Spleen (tissue), 11 donors: ENCODE measurements around the gene ITPK1. TPM values are rescaled to one million over a fixed set of nuclear protein-coding genes. Genes with fewer than 3 reads are reported as not detected.

ENCODE experiments used
- DNase-seq: peaks from one replicate; pipeline ENCODE4 v3.0.0-alpha.2; 2020
- H3K27ac ChIP-seq, 8 donors: fragments of 200-600 bp; sonication (generic) in 7 of 8; 1 replicate in 4 of 8; 2 replicates in 4 of 8; pipeline versions ENCODE4 v1.5.0 to v1.8.0; 2016 to 2021; ENCODE audit warnings: inconsistent platforms in 4 of 8, mild to moderate bottlenecking in 4 of 8, moderate library complexity in 1 of 8
- H3K27me3 ChIP-seq, 7 donors: fragments of 200-600 bp; sonication (generic) in 6 of 7; replicated peaks in 1 of 7; 1 replicate in 4 of 7; 2 replicates in 3 of 7; pipeline versions ENCODE4 v1.5.0 to v1.8.0; 2016 to 2021; ENCODE audit warnings: inconsistent platforms in 3 of 7, mild to moderate bottlenecking in 1 of 7
- H3K36me3 ChIP-seq, 6 donors: fragments of 200-600 bp; sonication (generic) in 5 of 6; 1 replicate in 4 of 6; 2 replicates in 2 of 6; pipeline versions ENCODE4 v1.5.0 to v1.8.0; 2016 to 2021; ENCODE audit warnings: inconsistent platforms in 2 of 6
- H3K4me1 ChIP-seq, 6 donors: fragments of 200-600 bp; sonication (generic) in 5 of 6; 1 replicate in 3 of 6; 2 replicates in 3 of 6; pipeline versions ENCODE4 v1.5.0 to v1.8.0; 2016 to 2021; ENCODE audit warnings: inconsistent platforms in 3 of 6
- H3K4me3 ChIP-seq, 8 donors: fragments of 200-600 bp; sonication (generic) in 7 of 8; 1 replicate in 4 of 8; 2 replicates in 4 of 8; pipeline versions ENCODE4 v1.5.0 to v1.8.0; 2016 to 2021; ENCODE audit warnings: inconsistent platforms in 4 of 8, mild to moderate bottlenecking in 4 of 8, moderate library complexity in 2 of 8
- H3K9me3 ChIP-seq, 8 donors: fragments of 200-600 bp; sonication (generic) in 7 of 8; 1 replicate in 4 of 8; 2 replicates in 4 of 8; pipeline versions ENCODE4 v1.5.0 to v1.8.0; 2016 to 2021; ENCODE audit warnings: inconsistent platforms in 4 of 8
- CTCF ChIP-seq, 11 experiments: fragments of 200-600 bp in 7 of 11; fragments of 450-650 bp in 4 of 11; sonication (generic) in 4 of 11; IDR thresholded peaks in 8 of 11; conservative IDR thresholded peaks in 3 of 11; 1 replicate in 7 of 11; 2 replicates in 4 of 11; pipeline versions ENCODE4 v1.4.0 to v1.8.0; 2016 to 2021; ENCODE audit warnings: antibody characterized with exemption in 11 of 11, inconsistent platforms in 4 of 11, mild to moderate bottlenecking in 1 of 11
- POLR2A ChIP-seq, 3 donors: fragments of 450-650 bp; IDR thresholded peaks; one replicate each; pipeline ENCODE4 v1.5.1; 2017; ENCODE audit warnings: antibody characterized with exemption in 3 of 3, mild to moderate bottlenecking in 1 of 3
- POLR2AphosphoS5 ChIP-seq, 3 donors: sonication (generic); formaldehyde crosslinking; IDR thresholded peaks; one replicate each; pipeline ENCODE4 v1.5.1; 2017; ENCODE audit warnings: antibody characterized with exemption in 3 of 3
- WGBS, 5 donors: extraction: QIAGEN DNeasy Blood & Tissue Kit in 3 of 5; methylation state at CpG; one replicate each; pipeline versions ENCODE4 v1.1.5 to v1.1.7; 2013 to 2018; 5-methylcytosine and 5-hydroxymethylcytosine counted together
- intact Hi-C: fragments of 100-400 bp; cut with DNase I; formaldehyde crosslinking; loops from one replicate; pipeline ENCODE4 v1.15.0; 2023; ENCODE audit warnings: low total_unique reads
- polyA plus RNA-seq, 3 donors: library from polyadenylated mRNA; stranded (reverse); fragments of 200-250 nt; gene quantifications; one replicate each; pipeline ENCODE4 v1.2.1, GENCODE V29; 2013
- total RNA-seq, 7 donors: library from RNA; depleted of rRNA in 3 of 7; stranded (reverse); fragments of >200 nt in 3 of 7; fragmentation: NEBNext Ultra II Directional in 4 of 7; extraction: Animal tissue kit (Norgen Biotek cat#: 25700) in 4 of 7; gene quantifications; one replicate each; pipeline versions ENCODE4 v1.1.0 to v1.2.1, GENCODE V29; 2016 to 2021
- donor health status: healthy with polysubstance abuse.
- donor health status: DM: no; HTN: no; CAD: no; lungs with moderate emphysema.
- donor health status: DM: no; HTN: no; CAD: no.
- donor health status: Bipolar disorder and iron deficiency.
- donor health status: healthy.
- donor health status: DM: no; HTN: no; CAD: no.
- donor health status: DM: yes; HTN: yes; CAD: no.

The ITPK1 gene
- total and polyA plus RNA-seq, 10 donors: 22.9 to 123 (median 68.0) TPM

- Histone ChIP-seq H3K27ac (peak overlapping the region in 1 of 8 donors; percentile 18), H3K27me3 (no peaks in the 10 kb centered on the region), H3K4me3 (no peak overlapping the region), H3K36me3 (peaks cover 0 to 31% (median 0%) of the 10 kb centered on the region in 6 donors), H3K9me3 (no peaks in the 10 kb centered on the region), H3K4me1 (peaks cover 8 to 64% (median 42%) of the 10 kb centered on the region in 6 donors)
- WGBS, 5 donors: 77 to 89% (median 82%) methylated on average over 8 to 14 of the region's 14 CpGs
- DNase-seq: no peak
- no peak for TF ChIP-seq POLR2AphosphoS5 (IDR thresholded peaks at IDR 0.05)
- TF ChIP-seq POLR2A (IDR thresholded peaks at IDR 0.05): no peak
- TF ChIP-seq CTCF (IDR thresholded peaks at IDR 0.05 in 8 of 11, conservative IDR thresholded peaks at IDR 0.05 in 3 of 11): no peak
- intact Hi-C loops: no loop called here
Observed at GRCh38 chr14:93056840-93057585, 58.7 kb downstream of the ITPK1 start.

- Histone ChIP-seq H3K27me3 (no peaks in the 10 kb centered on the region), H3K9me3 (no peaks in the 10 kb centered on the region), H3K36me3 (peaks cover 0 to 37% (median 0%) of the 10 kb centered on the region in 6 donors), H3K27ac (peak overlapping the region in 1 of 8 donors; percentile 18), H3K4me1 (peaks cover 8 to 57% (median 35%) of the 10 kb centered on the region in 6 donors), H3K4me3 (no peak overlapping the region)
- DNase-seq: no peak
- WGBS, 5 donors: 73 to 84% (median 83%) methylated on average over 4 to 5 of the region's 5 CpGs
- intact Hi-C loops: no loop called here
- TF ChIP-seq POLR2A (IDR thresholded peaks at IDR 0.05): no peak
- TF ChIP-seq POLR2AphosphoS5 (IDR thresholded peaks at IDR 0.05): peak in 1 of 3 donors; percentile 0
Observed at GRCh38 chr14:93056166-93056839, 59.4 kb downstream of the ITPK1 start.

- H3K27ac ChIP-seq: no peak overlapping the region
- no peak overlapping the region for H3K4me3 ChIP-seq
- DNase-seq: no peak
- H3K27me3 ChIP-seq: no peaks in the 10 kb centered on the region
- TF ChIP-seq POLR2A (IDR thresholded peaks at IDR 0.05): no peak
- no peak for TF ChIP-seq CTCF (IDR thresholded peaks at IDR 0.05 in 8 of 11, conservative IDR thresholded peaks at IDR 0.05 in 3 of 11)
- peak in 1 of 3 donors; percentile 15 for TF ChIP-seq POLR2AphosphoS5 (IDR thresholded peaks at IDR 0.05)
- no peaks in the 10 kb centered on the region for H3K9me3 ChIP-seq
- peaks cover 0 to 43% (median 2%) of the 10 kb centered on the region in 6 donors for H3K36me3 ChIP-seq
- H3K4me1 ChIP-seq: peaks cover 8 to 54% (median 30%) of the 10 kb centered on the region in 6 donors
- WGBS, 5 donors: 93 to 97% (median 95%) methylated on average over 8 to 9 of the region's 9 CpGs
- intact Hi-C loops: no loop called here
Observed at GRCh38 chr14:93055651-93056115, 60.0 kb downstream of the ITPK1 start.

GRCh38 chr14:93054876-93055275 is 60.8 kb downstream of the ITPK1 start:
- Histone ChIP-seq H3K27me3 (no peaks in the 10 kb centered on the region), H3K4me1 (peaks cover 7 to 54% (median 30%) of the 10 kb centered on the region in 6 donors), H3K36me3 (peaks cover 0 to 51% (median 6%) of the 10 kb centered on the region in 6 donors), H3K27ac (no peak overlapping the region), H3K4me3 (no peak overlapping the region), H3K9me3 (no peaks in the 10 kb centered on the region)
- WGBS, 5 donors: 93 to 97% (median 96%) methylated on average over 7 of the region's 7 CpGs
- intact Hi-C loops: no loop called here
- no peak for DNase-seq
- TF ChIP-seq POLR2A (IDR thresholded peaks at IDR 0.05): no peak
- no peak for TF ChIP-seq CTCF (IDR thresholded peaks at IDR 0.05 in 8 of 11, conservative IDR thresholded peaks at IDR 0.05 in 3 of 11)
- no peak for TF ChIP-seq POLR2AphosphoS5 (IDR thresholded peaks at IDR 0.05)
